Neural progenitor cell (in vitro differentiated cells): ENCODE results near the gene SDR39U1. TPM values are rescaled to one million over a fixed set of nuclear protein-coding genes. Genes with fewer than 3 reads are reported as not detected.
A peak's percentile ranks its signal among the peaks of the same experiment; 100 is the strongest.

Source experiments
- DNase-seq: peaks from one replicate; pipeline ENCODE4 v3.0.0-alpha.2; 2016; ENCODE audit warnings: low spot score
- H2AFZ ChIP-seq: fragments of 200-600 bp; sonication (generic); replicated peaks from 2 replicates; pipeline ENCODE4 v1.6.1; 2016; ENCODE audit warnings: antibody characterized with exemption
- H3F3A ChIP-seq: fragments of 200-600 bp; sonication (generic); 2 replicates; pipeline ENCODE4 v1.6.1; 2016; ENCODE audit warnings: antibody characterized with exemption, low read depth
- H3K27ac ChIP-seq: fragments of 200-600 bp; sonication (generic); 2 replicates; pipeline ENCODE4 v1.5.1; 2016; ENCODE audit warnings: mild to moderate bottlenecking
- H3K27me3 ChIP-seq: fragments of 200-600 bp; sonication (generic); 2 replicates; pipeline ENCODE4 v1.6.1; 2016; ENCODE audit warnings: mild to moderate bottlenecking, moderate library complexity
- H3K36me3 ChIP-seq: fragments of 200-600 bp; sonication (generic); 2 replicates; pipeline ENCODE4 v1.5.1; 2016
- H3K4me1 ChIP-seq: fragments of 200-600 bp; sonication (generic); 2 replicates; pipeline ENCODE4 v1.6.1; 2016; ENCODE audit warnings: mixed run types
- H3K4me2 ChIP-seq: fragments of 200-600 bp; sonication (generic); 2 replicates; pipeline ENCODE4 v1.6.1; 2016
- H3K4me3 ChIP-seq: fragments of 200-600 bp; sonication (generic); 2 replicates; pipeline ENCODE4 v1.5.1; 2016
- H3K79me2 ChIP-seq: fragments of 200-600 bp; sonication (generic); 2 replicates; pipeline ENCODE4 v1.6.1; 2016; ENCODE audit warnings: low read depth
- H3K9ac ChIP-seq: fragments of 200-600 bp; sonication (generic); 2 replicates; pipeline ENCODE4 v1.6.1; 2016
- H3K9me3 ChIP-seq: fragments of 200-600 bp; sonication (generic); 2 replicates; pipeline ENCODE4 v1.5.1; 2016; ENCODE audit warnings: low read depth
- H4K20me1 ChIP-seq: fragments of 200-600 bp; sonication (generic); 2 replicates; pipeline ENCODE4 v1.6.1; 2016; ENCODE audit warnings: low read depth
- H3K27ac Mint-ChIP-seq: 3 replicates; pipeline ENCODE4 v1.8.0; 2021; ENCODE audit warnings: mixed read lengths
- H3K27me3 Mint-ChIP-seq: 2 replicates; pipeline ENCODE4 v1.8.0; 2022; ENCODE audit warnings: low read depth, mild to moderate bottlenecking, inconsistent platforms, moderate library complexity, mixed read lengths; ENCODE audit not compliant: insufficient read depth
- H3K36me3 Mint-ChIP-seq: 3 replicates; pipeline ENCODE4 v1.8.0; 2021; ENCODE audit warnings: mixed read lengths
- H3K4me1 Mint-ChIP-seq: 3 replicates; pipeline ENCODE4 v1.8.0; 2021; ENCODE audit warnings: mixed read lengths
- H3K4me3 Mint-ChIP-seq: 3 replicates; pipeline ENCODE4 v1.8.0; 2021; ENCODE audit warnings: mild to moderate bottlenecking, moderate library complexity, mixed read lengths
- H3K9me3 Mint-ChIP-seq: 3 replicates; pipeline ENCODE4 v1.8.0; 2020; ENCODE audit warnings: mixed read lengths
- CTCF ChIP-seq: fragments of 200-600 bp; sonication (generic); IDR thresholded peaks from 2 replicates; pipeline ENCODE4 v1.5.1; 2017; ENCODE audit warnings: antibody characterized with exemption, mild to moderate bottlenecking
- EZH2 ChIP-seq: fragments of 200-600 bp; sonication (generic); IDR thresholded peaks from 2 replicates; pipeline ENCODE4 v1.6.1; 2017; ENCODE audit warnings: antibody characterized with exemption, mild to moderate bottlenecking, moderate library complexity
- EZH2phosphoT487 ChIP-seq: fragments of 200-600 bp; sonication (generic); IDR thresholded peaks from 2 replicates; pipeline ENCODE4 v1.6.1; 2017; ENCODE audit warnings: antibody characterized with exemption
- total RNA-seq: library from RNA; depleted of rRNA; stranded (reverse); fragments of >200 nt; gene quantifications from 2 replicates; pipeline ENCODE4 v1.2.3, GENCODE V29; 2015; ENCODE audit warnings: low replicate concordance

The SDR39U1 gene
- total RNA-seq, 1 donor from 2014 or later = 19.0 TPM

GRCh38 chr14:24418492-24418873, 24.1 kb downstream of the SDR39U1 start:
- Histone ChIP-seq H4K20me1 (peaks cover 4% of the 10 kb centered on the region), H3K27me3 (peaks cover 43% of the 10 kb centered on the region), H3K9me3 (no peaks in the 10 kb centered on the region), H3K4me2 (no peak overlapping the region), H2AFZ (no peak overlapping the region), H3K27ac (no peak overlapping the region), H3F3A (no peaks in the 10 kb centered on the region), H3K79me2 (no peaks in the 10 kb centered on the region), H3K4me1 (no peaks in the 10 kb centered on the region), H3K9ac (no peak overlapping the region), H3K4me3 (no peak overlapping the region), H3K36me3 (no peaks in the 10 kb centered on the region)
- no peaks in the 10 kb centered on the region for H3K36me3 Mint-ChIP-seq
- peaks cover 5% of the 10 kb centered on the region for H3K27me3 Mint-ChIP-seq
- H3K4me3 Mint-ChIP-seq = no peak overlapping the region
- no peak for DNase-seq
- H3K27ac Mint-ChIP-seq = peak overlapping the region; percentile 38
- no peaks in the 10 kb centered on the region for H3K9me3 Mint-ChIP-seq
- H3K4me1 Mint-ChIP-seq = no peaks in the 10 kb centered on the region
- no peak for TF ChIP-seq EZH2
- no peak for TF ChIP-seq EZH2phosphoT487
- no peak for TF ChIP-seq CTCF

GRCh38 chr14:24417832-24418491, 24.6 kb downstream of the SDR39U1 start:
- no peaks in the 10 kb centered on the region for H3K36me3 Mint-ChIP-seq

GRCh38 chr14:24416932-24417619, 25.5 kb downstream of the SDR39U1 start:
- H3K4me3 ChIP-seq = no peak overlapping the region
- no peaks in the 10 kb centered on the region for H3K9me3 ChIP-seq
- H3K4me1 ChIP-seq = no peaks in the 10 kb centered on the region
- no peak overlapping the region for H2AFZ ChIP-seq
- H3K27me3 ChIP-seq = peaks cover 29% of the 10 kb centered on the region
- H3K27ac Mint-ChIP-seq = peak overlapping the region; percentile 76
- no peaks in the 10 kb centered on the region for H3K36me3 ChIP-seq
- no peaks in the 10 kb centered on the region for H3K79me2 ChIP-seq
- H4K20me1 ChIP-seq = peaks cover 8% of the 10 kb centered on the region
- H3F3A ChIP-seq = no peaks in the 10 kb centered on the region
- H3K4me2 ChIP-seq = no peak overlapping the region
- no peak overlapping the region for H3K27ac ChIP-seq
- peaks cover 5% of the 10 kb centered on the region for H3K36me3 Mint-ChIP-seq
- H3K4me3 Mint-ChIP-seq = peak overlapping the region; percentile 69
- no peak for TF ChIP-seq EZH2phosphoT487
- TF ChIP-seq CTCF = no peak
- TF ChIP-seq EZH2 = no peak
- H3K9me3 Mint-ChIP-seq = no peaks in the 10 kb centered on the region
- H3K4me1 Mint-ChIP-seq = peaks cover 3% of the 10 kb centered on the region
- H3K9ac ChIP-seq = no peak overlapping the region
- peaks cover 5% of the 10 kb centered on the region for H3K27me3 Mint-ChIP-seq
- no peak for DNase-seq

More at GRCh38 chr14:24417832-24418491, 24.6 kb downstream of the SDR39U1 start:
- Histone ChIP-seq H3F3A (no peaks in the 10 kb centered on the region), H3K27ac (no peak overlapping the region), H3K79me2 (no peaks in the 10 kb centered on the region), H3K9me3 (no peaks in the 10 kb centered on the region), H3K27me3 (peaks cover 38% of the 10 kb centered on the region), H3K36me3 (no peaks in the 10 kb centered on the region), H3K9ac (no peak overlapping the region), H4K20me1 (peaks cover 4% of the 10 kb centered on the region), H3K4me1 (no peaks in the 10 kb centered on the region), H2AFZ (no peak overlapping the region), H3K4me3 (no peak overlapping the region), H3K4me2 (no peak overlapping the region)
- no peak for TF ChIP-seq EZH2phosphoT487
- no peak for TF ChIP-seq CTCF
- TF ChIP-seq EZH2 = no peak
- no peaks in the 10 kb centered on the region for H3K9me3 Mint-ChIP-seq
- H3K4me1 Mint-ChIP-seq = no peaks in the 10 kb centered on the region
- H3K4me3 Mint-ChIP-seq = no peak overlapping the region
- no peak for DNase-seq
- H3K27ac Mint-ChIP-seq = no peak overlapping the region
- H3K27me3 Mint-ChIP-seq = peaks cover 5% of the 10 kb centered on the region
